Fibroblast of lung (primary cell): ENCODE results near the gene ZNF641.

Source experiments
- EZH2 ChIP-seq: IDR thresholded peaks from 2 replicates; pipeline ENCODE4 v1.5.1; 2012; ENCODE audit warnings: low read length, control low read depth, mild to moderate bottlenecking; ENCODE audit errors: missing control alignments
- TF ChIP-seq, protein P1 (sequence below), 2 donors: IDR thresholded peaks in 1 of 2; conservative IDR thresholded peaks in 1 of 2; 1 replicate in 1 of 2; 2 replicates in 1 of 2; pipeline ENCODE4 v1.5.1; 2011 to 2012; ENCODE audit warnings: low read length in 2 of 2, control low read depth in 1 of 2, inconsistent platforms in 1 of 2, low read depth in 1 of 2, mild to moderate bottlenecking in 1 of 2

- TF ChIP-seq, protein P1, sequence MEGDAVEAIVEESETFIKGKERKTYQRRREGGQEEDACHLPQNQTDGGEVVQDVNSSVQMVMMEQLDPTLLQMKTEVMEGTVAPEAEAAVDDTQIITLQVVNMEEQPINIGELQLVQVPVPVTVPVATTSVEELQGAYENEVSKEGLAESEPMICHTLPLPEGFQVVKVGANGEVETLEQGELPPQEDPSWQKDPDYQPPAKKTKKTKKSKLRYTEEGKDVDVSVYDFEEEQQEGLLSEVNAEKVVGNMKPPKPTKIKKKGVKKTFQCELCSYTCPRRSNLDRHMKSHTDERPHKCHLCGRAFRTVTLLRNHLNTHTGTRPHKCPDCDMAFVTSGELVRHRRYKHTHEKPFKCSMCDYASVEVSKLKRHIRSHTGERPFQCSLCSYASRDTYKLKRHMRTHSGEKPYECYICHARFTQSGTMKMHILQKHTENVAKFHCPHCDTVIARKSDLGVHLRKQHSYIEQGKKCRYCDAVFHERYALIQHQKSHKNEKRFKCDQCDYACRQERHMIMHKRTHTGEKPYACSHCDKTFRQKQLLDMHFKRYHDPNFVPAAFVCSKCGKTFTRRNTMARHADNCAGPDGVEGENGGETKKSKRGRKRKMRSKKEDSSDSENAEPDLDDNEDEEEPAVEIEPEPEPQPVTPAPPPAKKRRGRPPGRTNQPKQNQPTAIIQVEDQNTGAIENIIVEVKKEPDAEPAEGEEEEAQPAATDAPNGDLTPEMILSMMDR (conservative IDR thresholded peaks at IDR 0.05 in 1 of 2, IDR thresholded peaks at IDR 0.05 in 1 of 2; ENCODE audit: low read depth in 1 of 2, low read length in 2 of 2) = no peak
- TF ChIP-seq EZH2 = no peak
Observed at GRCh38 chr12:48292040-48292439, 58.7 kb downstream of the ZNF641 start.
